Measurements from ENCODE around the gene RBFOX2.

DNA sequence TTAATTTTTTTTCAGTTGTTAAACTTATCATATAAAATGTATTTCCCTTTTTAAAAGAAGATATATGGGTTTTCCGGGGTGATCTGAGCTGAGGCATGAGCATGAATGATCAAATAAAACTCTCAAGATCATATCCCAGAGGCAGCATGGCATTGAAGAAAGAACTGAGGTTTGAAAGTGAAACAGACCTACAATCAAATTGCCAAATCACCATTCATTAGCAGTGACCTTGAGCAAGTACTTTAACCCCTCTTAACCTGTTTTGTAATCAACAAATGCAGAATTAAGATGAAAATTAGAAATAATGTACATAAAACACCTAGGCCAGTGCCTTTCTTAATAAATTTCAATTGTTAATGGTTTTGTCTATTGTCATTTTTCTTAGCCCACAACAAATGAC, 116.0 kb downstream of the RBFOX2 start:
- no peak for TF ChIP-seq CTCF (IDR thresholded peaks at IDR 0.05)
- no peak for TF ChIP-seq POLR2A (IDR thresholded peaks at IDR 0.05)
